Measurements from ENCODE around the gene FXYD5. TPM values are rescaled to one million over a fixed set of nuclear protein-coding genes. Genes with fewer than 3 reads are reported as not detected.
A peak's percentile ranks its signal among the peaks of the same experiment; 100 is the strongest.

Gene FXYD5
- total RNA-seq, 6 experiments from 2014 or later = 5.6 to 23.6 (median 14.2) TPM

- Histone ChIP-seq H3K9me3 (no peaks in the 10 kb centered on the region), H3K4me1 (peaks cover 0 to 10% (median 1%) of the 10 kb centered on the region in 4 donors), H3K27me3 (no peaks in the 10 kb centered on the region), H3K27ac (no peak overlapping the region), H3K4me3 (no peak overlapping the region), H3K36me3 (no peaks in the 10 kb centered on the region)
- intact Hi-C loops (cut with DNase I) = no loop called here
- DNase-seq (no peak), ATAC-seq (no peak)
- WGBS (ENCODE audit: insufficient coverage, low coverage, low lambda C conversion rate, missing lambda C conversion rate) = 89% methylated on average over 1 of the region's 2 CpGs
- TF ChIP-seq POLR2A (IDR thresholded peaks at IDR 0.05) (no peak), CTCF (IDR thresholded peaks at IDR 0.05) (no peak)
Measured at GRCh38 chr19:35164418-35164817, 9.9 kb downstream of the FXYD5 start.

- no peak overlapping the region for H3K4me3 ChIP-seq
- H3K27me3 ChIP-seq = no peaks in the 10 kb centered on the region
- DNase-seq (no peak), ATAC-seq (no peak)
- WGBS (ENCODE audit: insufficient coverage, low coverage, low lambda C conversion rate, missing lambda C conversion rate) = 68% methylated on average over 5 of the region's 5 CpGs
- H3K4me1 ChIP-seq = peaks cover 0 to 15% (median 6%) of the 10 kb centered on the region in 4 donors
- H3K27ac ChIP-seq = no peak overlapping the region
- no peaks in the 10 kb centered on the region for H3K36me3 ChIP-seq
- TF ChIP-seq POLR2A (IDR thresholded peaks at IDR 0.05) (no peak), CTCF (IDR thresholded peaks at IDR 0.05) (no peak)
- H3K9me3 ChIP-seq = no peaks in the 10 kb centered on the region
- intact Hi-C loops (cut with DNase I) = no loop called here
Measured at GRCh38 chr19:35165200-35166058, 10.9 kb downstream of the FXYD5 start.

GRCh38 chr19:35166100-35167063 is 11.8 kb downstream of the FXYD5 start:
- peaks cover 0 to 25% (median 9%) of the 10 kb centered on the region in 4 donors for H3K4me1 ChIP-seq
- H3K27ac ChIP-seq = no peak overlapping the region
- WGBS (ENCODE audit: insufficient coverage, low coverage, low lambda C conversion rate, missing lambda C conversion rate) = 95% methylated on average over 7 of the region's 7 CpGs
- no peak overlapping the region for H3K4me3 ChIP-seq
- H3K36me3 ChIP-seq = no peaks in the 10 kb centered on the region
- intact Hi-C loops (cut with DNase I) = no loop called here
- DNase-seq (no peak), ATAC-seq (no peak)
- no peaks in the 10 kb centered on the region for H3K9me3 ChIP-seq
- no peaks in the 10 kb centered on the region for H3K27me3 ChIP-seq
- TF ChIP-seq POLR2A (IDR thresholded peaks at IDR 0.05) = no peak
- TF ChIP-seq CTCF (IDR thresholded peaks at IDR 0.05) = no peak

GRCh38 chr19:35167251-35168119 is 12.9 kb downstream of the FXYD5 start:
- Histone ChIP-seq H3K27ac (no peak overlapping the region), H3K4me1 (peaks cover 0 to 25% (median 10%) of the 10 kb centered on the region in 4 donors), H3K9me3 (no peaks in the 10 kb centered on the region), H3K36me3 (no peaks in the 10 kb centered on the region), H3K27me3 (no peaks in the 10 kb centered on the region), H3K4me3 (no peak overlapping the region)
- 43% methylated on average over 2 of the region's 5 CpGs for WGBS (ENCODE audit: insufficient coverage, low coverage, low lambda C conversion rate, missing lambda C conversion rate)
- ATAC-seq (no peak), DNase-seq (peak in 1 of 3 donors; percentile 39)
- intact Hi-C loops (cut with DNase I) = no loop called here
- TF ChIP-seq POLR2A (IDR thresholded peaks at IDR 0.05) = no peak
- no peak for TF ChIP-seq CTCF (IDR thresholded peaks at IDR 0.05)

Data from right lobe of liver (tissue), 6 donors.